ENCODE results near the gene TRAF2.
"Not testable (repeated sequence)": the region's sequence is repeated elsewhere in the genome, so short reads cannot be mapped to it uniquely, and the experiment has no call there.

TRAF2 gene

DNA sequence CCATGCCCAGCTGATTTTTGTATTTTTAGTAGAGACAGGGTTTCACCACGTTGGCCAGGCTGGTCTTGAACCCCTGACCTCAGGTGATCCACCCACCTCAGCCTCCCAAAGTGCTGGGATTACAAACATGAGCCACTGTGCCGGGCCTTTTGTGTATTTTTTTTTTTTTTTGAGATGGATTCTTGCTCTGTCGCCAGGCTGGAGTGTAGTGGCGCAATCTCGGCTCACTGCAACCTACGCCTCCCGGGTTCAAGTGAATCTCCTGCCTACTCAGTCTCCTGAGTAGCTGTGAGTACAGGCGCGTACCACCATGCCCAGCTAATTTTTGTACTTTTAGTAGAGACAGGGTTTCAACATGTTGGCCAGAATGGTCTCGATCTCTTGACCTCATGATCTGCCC is 2.6 kb upstream of the TRAF2 start:
- H3K9ac ChIP-seq (ENCODE audit: low read length); H2AFZ ChIP-seq (ENCODE audit: low read length); DNase-seq; H3K9me3 ChIP-seq (replicated peaks; ENCODE audit: insufficient read depth, low read length); H3K9me2 ChIP-seq (replicated peaks; ENCODE audit: insufficient read depth, low read length); H3K4me2 ChIP-seq (ENCODE audit: low read depth, low read length); H3K4me3 ChIP-seq (ENCODE audit: low read length); H3K27ac ChIP-seq (ENCODE audit: low read length); H4K20me1 ChIP-seq (ENCODE audit: insufficient read depth, low read length); H3K36me3 ChIP-seq (replicated peaks; ENCODE audit: insufficient read depth, low read length); H3K27me3 ChIP-seq (replicated peaks; ENCODE audit: insufficient read depth, low read length): not testable (repeated sequence)
- Histone ChIP-seq H3K79me2 (ENCODE audit: low read length) (peaks cover 39% of the 10 kb centered on the region), H3F3A (ENCODE audit: insufficient read depth, low read length) (peaks cover 29% of the 10 kb centered on the region), H3K4me1 (ENCODE audit: low read length) (peaks cover 20% of the 10 kb centered on the region)

DNA sequence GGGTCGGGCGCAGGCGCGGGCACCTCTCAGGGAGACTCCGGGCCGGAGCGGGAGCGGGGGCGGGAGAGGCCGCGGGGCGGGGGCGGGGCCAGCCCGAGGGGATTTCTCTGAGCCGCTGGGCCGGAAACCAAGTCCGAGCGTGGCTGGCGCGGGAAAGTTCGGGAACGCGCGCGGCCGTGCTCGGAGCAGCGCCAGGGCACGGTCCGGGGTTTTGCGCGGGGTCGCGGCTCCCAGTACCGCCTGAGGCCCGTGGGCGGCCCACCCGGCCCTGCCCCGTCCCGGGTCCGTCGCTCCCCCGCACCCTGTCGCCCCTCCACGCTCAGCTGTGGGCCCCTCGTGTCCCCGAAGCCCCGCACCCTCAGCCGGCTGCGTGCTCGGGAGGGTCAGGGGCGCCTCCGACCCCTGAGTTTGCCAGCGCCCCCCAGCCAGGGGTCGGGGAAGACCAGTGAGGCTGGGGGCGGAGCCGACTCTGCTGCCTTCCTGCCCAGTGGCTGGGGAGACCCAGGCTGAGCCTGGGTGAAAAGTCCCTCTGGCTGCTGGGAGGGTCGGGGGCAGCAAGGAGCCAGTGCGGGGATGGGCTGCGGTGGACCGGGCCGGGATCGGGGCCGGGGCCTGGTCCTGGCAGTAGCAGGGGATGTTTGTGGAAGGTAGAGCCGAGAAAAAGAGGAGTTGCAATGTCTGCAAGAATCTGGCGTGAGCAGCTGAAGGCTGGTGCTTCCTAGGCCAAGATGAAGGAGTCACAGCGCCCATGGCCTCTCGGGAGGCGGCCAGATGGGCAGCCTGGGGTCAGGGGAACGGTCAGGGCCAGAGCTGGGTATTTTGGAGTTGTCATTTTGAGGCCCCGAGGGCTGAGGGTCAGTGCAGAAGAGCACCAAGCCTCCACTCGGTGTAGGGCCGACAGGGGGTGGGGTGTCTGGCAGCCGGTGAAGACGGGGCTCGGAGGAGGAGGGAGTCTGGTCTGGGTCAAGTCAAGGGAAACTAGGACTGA is 588 bp downstream of the TRAF2 start:
- Histone ChIP-seq H3F3A (ENCODE audit: insufficient read depth, low read length) (peaks cover 22% of the 10 kb centered on the region), H3K27me3 (replicated peaks; ENCODE audit: insufficient read depth, low read length) (no peaks in the 10 kb centered on the region), H3K4me1 (ENCODE audit: low read length) (peaks cover 14% of the 10 kb centered on the region), H3K4me3 (ENCODE audit: low read length) (peak overlapping the region; percentile 85), H3K9ac (ENCODE audit: low read length) (peak overlapping the region; percentile 77), H3K9me2 (replicated peaks; ENCODE audit: insufficient read depth, low read length) (no peaks in the 10 kb centered on the region), H3K4me2 (ENCODE audit: low read depth, low read length) (peak overlapping the region; percentile 73), H3K79me2 (ENCODE audit: low read length) (peaks cover 71% of the 10 kb centered on the region), H3K36me3 (replicated peaks; ENCODE audit: insufficient read depth, low read length) (no peaks in the 10 kb centered on the region), H4K20me1 (ENCODE audit: insufficient read depth, low read length) (no peaks in the 10 kb centered on the region), H3K27ac (ENCODE audit: low read length) (peak overlapping the region; percentile 48; the same call in 1 of the 2 replicates), H3K9me3 (replicated peaks; ENCODE audit: insufficient read depth, low read length) (no peaks in the 10 kb centered on the region), H2AFZ (ENCODE audit: low read length) (0 out of 2 replicates have a peak overlapping the region, but pooled peaks have one; percentile 13)
- DNase-seq, result no peak
- TF ChIP-seq EZH2 (optimal IDR thresholded peaks at IDR 0.05; ENCODE audit: low read depth, low read length), result no peak
- TF ChIP-seq EZH2phosphoT487 (IDR thresholded peaks at IDR 0.05; ENCODE audit: low read length), result no peak
- TF ChIP-seq, protein P1, sequence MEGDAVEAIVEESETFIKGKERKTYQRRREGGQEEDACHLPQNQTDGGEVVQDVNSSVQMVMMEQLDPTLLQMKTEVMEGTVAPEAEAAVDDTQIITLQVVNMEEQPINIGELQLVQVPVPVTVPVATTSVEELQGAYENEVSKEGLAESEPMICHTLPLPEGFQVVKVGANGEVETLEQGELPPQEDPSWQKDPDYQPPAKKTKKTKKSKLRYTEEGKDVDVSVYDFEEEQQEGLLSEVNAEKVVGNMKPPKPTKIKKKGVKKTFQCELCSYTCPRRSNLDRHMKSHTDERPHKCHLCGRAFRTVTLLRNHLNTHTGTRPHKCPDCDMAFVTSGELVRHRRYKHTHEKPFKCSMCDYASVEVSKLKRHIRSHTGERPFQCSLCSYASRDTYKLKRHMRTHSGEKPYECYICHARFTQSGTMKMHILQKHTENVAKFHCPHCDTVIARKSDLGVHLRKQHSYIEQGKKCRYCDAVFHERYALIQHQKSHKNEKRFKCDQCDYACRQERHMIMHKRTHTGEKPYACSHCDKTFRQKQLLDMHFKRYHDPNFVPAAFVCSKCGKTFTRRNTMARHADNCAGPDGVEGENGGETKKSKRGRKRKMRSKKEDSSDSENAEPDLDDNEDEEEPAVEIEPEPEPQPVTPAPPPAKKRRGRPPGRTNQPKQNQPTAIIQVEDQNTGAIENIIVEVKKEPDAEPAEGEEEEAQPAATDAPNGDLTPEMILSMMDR (IDR thresholded peaks at IDR 0.05; ENCODE audit: low read length), result no peak

DNA sequence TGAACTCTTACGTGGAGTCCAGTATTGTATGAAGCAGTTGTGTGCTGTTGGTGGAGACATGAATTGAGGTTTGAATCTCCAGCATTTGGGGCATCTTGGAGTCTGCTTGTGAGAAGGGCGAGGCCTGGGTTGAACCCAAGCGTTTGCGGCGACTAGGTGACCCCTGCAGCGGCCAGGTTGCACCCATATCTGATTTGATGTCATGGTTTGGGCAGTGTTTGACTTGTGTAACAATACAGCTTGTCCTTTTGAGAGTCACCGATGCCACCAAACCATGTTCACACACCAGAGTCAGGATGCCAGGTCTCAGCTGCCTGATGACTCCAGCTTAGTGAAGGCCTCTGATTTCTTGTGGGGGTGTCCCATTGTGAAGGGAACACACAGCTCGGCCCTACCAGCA is 2.1 kb downstream of the TRAF2 start:
- H3K79me2 ChIP-seq (ENCODE audit: low read length), result peaks cover 84% of the 10 kb centered on the region
- H3K4me2 ChIP-seq (ENCODE audit: low read depth, low read length), result no peak overlapping the region
- no peak overlapping the region for H3K4me3 ChIP-seq (ENCODE audit: low read length)

More for the DNA sequence above, 2.1 kb downstream of the TRAF2 start:
- Histone ChIP-seq H3K4me1 (ENCODE audit: low read length) (peaks cover 6% of the 10 kb centered on the region), H3K27ac (ENCODE audit: low read length) (no peak overlapping the region), H4K20me1 (ENCODE audit: insufficient read depth, low read length) (peaks cover 4% of the 10 kb centered on the region), H3F3A (ENCODE audit: insufficient read depth, low read length) (peaks cover 10% of the 10 kb centered on the region; the same call in 1 of the 2 replicates), H3K9me2 (replicated peaks; ENCODE audit: insufficient read depth, low read length) (no peaks in the 10 kb centered on the region), H3K36me3 (replicated peaks; ENCODE audit: insufficient read depth, low read length) (no peaks in the 10 kb centered on the region), H3K9ac (ENCODE audit: low read length) (no peak overlapping the region), H3K27me3 (replicated peaks; ENCODE audit: insufficient read depth, low read length) (no peaks in the 10 kb centered on the region), H3K9me3 (replicated peaks; ENCODE audit: insufficient read depth, low read length) (no peaks in the 10 kb centered on the region), H2AFZ (ENCODE audit: low read length) (no peak overlapping the region)
- no peak for DNase-seq
- TF ChIP-seq, protein P1 (IDR thresholded peaks at IDR 0.05; ENCODE audit: low read length), result no peak
- no peak for TF ChIP-seq EZH2 (optimal IDR thresholded peaks at IDR 0.05; ENCODE audit: low read depth, low read length)
- TF ChIP-seq EZH2phosphoT487 (IDR thresholded peaks at IDR 0.05; ENCODE audit: low read length), result no peak

Measured in MM.1S (cell line).